Gastrocnemius medialis (tissue), 4 donors: ENCODE data around the gene B3GALT4. TPM values are rescaled to one million over a fixed set of nuclear protein-coding genes. Genes with fewer than 3 reads are reported as not detected.

Experiments used
- ATAC-seq, 2 donors: fragments of 150-250 bp; one replicate each; pipeline ENCODE4 v1.9.1; 2016
- DNase-seq, 2 donors: peaks; one replicate each; pipeline ENCODE4 v3.0.0-alpha.2; 2019
- H3K27ac ChIP-seq, 4 donors: fragments of 200-600 bp; sonication (generic); 1 replicate in 1 of 4; 2 replicates in 3 of 4; pipeline ENCODE4 v1.5.1; 2016 to 2018; ENCODE audit warnings: mild to moderate bottlenecking in 2 of 4, moderate library complexity in 1 of 4
- H3K27me3 ChIP-seq, 3 donors: fragments of 200-600 bp; sonication (generic) in 2 of 3; 1 replicate in 1 of 3; 2 replicates in 2 of 3; pipeline versions ENCODE4 v1.5.1 to v1.6.0; 2016 to 2019; ENCODE audit warnings: mild to moderate bottlenecking in 1 of 3, moderate library complexity in 1 of 3
- H3K36me3 ChIP-seq, 2 donors: fragments of 200-600 bp; sonication (generic) in 1 of 2; one replicate each; pipeline ENCODE4 v1.5.1; 2017 to 2018
- H3K4me1 ChIP-seq, 2 donors: fragments of 200-600 bp; sonication (generic) in 1 of 2; one replicate each; pipeline ENCODE4 v1.5.1; 2016 to 2017; ENCODE audit warnings: mild to moderate bottlenecking in 2 of 2
- H3K4me3 ChIP-seq, 4 donors: fragments of 200-600 bp; sonication (generic) in 3 of 4; 1 replicate in 1 of 4; 2 replicates in 3 of 4; pipeline ENCODE4 v1.5.1; 2016 to 2019; ENCODE audit warnings: mild to moderate bottlenecking in 2 of 4
- H3K9me3 ChIP-seq, 3 donors: fragments of 200-600 bp; sonication (generic) in 2 of 3; 1 replicate in 1 of 3; 2 replicates in 2 of 3; pipeline ENCODE4 v1.5.1; 2016 to 2019
- POLR2A ChIP-seq, 2 donors: fragments of 450-650 bp; IDR thresholded peaks; one replicate each; pipeline ENCODE4 v1.6.1; 2017; ENCODE audit warnings: antibody characterized with exemption in 2 of 2, mild to moderate bottlenecking in 2 of 2, moderate library complexity in 2 of 2
- in situ Hi-C, 4 donors: fragments of 200-750 bp; cut with MboI; loops; one replicate each; pipeline versions ENCODE4 v1.15.0 to v1.8.0; 2017; ENCODE audit warnings: low sequenced_read_pairs in 4 of 4
- intact Hi-C: fragments of 100-400 bp; cut with DNase I; formaldehyde crosslinking; loops from one replicate; pipeline ENCODE4 v1.15.1; 2023; ENCODE audit warnings: low total_unique reads
- total RNA-seq, 4 donors: library from RNA; depleted of rRNA; stranded (reverse); fragments of >200 nt; gene quantifications; one replicate each; pipeline versions ENCODE4 v1.1.0 to v1.2.3, GENCODE V29; 2016
- TF ChIP-seq, protein P1 (sequence below), 5 experiments: fragments of 450-650 bp in 3 of 5; fragments of 200-600 bp in 2 of 5; sonication (generic) in 2 of 5; IDR thresholded peaks in 4 of 5; conservative IDR thresholded peaks in 1 of 5; 1 replicate in 4 of 5; 2 replicates in 1 of 5; pipeline ENCODE4 v1.5.1; 2016 to 2019; ENCODE audit warnings: antibody characterized with exemption in 5 of 5, mild to moderate bottlenecking in 3 of 5, moderate library complexity in 3 of 5

B3GALT4 gene
- total RNA-seq, 4 donors from 2014 or later: 1.0 to 2.0 (median 1.7) TPM

GRCh38 chr6:33264015-33264414 lies 12.9 kb upstream of the B3GALT4 start:
- Histone ChIP-seq H3K36me3 (peaks cover 0 to 87% of the 10 kb centered on the region in 2 donors), H3K27ac (no peak overlapping the region), H3K9me3 (no peaks in the 10 kb centered on the region), H3K27me3 (no peaks in the 10 kb centered on the region), H3K4me3 (no peak overlapping the region), H3K4me1 (no peaks in the 10 kb centered on the region)
- TF ChIP-seq POLR2A (IDR thresholded peaks at IDR 0.05): no peak
- TF ChIP-seq, protein P1, sequence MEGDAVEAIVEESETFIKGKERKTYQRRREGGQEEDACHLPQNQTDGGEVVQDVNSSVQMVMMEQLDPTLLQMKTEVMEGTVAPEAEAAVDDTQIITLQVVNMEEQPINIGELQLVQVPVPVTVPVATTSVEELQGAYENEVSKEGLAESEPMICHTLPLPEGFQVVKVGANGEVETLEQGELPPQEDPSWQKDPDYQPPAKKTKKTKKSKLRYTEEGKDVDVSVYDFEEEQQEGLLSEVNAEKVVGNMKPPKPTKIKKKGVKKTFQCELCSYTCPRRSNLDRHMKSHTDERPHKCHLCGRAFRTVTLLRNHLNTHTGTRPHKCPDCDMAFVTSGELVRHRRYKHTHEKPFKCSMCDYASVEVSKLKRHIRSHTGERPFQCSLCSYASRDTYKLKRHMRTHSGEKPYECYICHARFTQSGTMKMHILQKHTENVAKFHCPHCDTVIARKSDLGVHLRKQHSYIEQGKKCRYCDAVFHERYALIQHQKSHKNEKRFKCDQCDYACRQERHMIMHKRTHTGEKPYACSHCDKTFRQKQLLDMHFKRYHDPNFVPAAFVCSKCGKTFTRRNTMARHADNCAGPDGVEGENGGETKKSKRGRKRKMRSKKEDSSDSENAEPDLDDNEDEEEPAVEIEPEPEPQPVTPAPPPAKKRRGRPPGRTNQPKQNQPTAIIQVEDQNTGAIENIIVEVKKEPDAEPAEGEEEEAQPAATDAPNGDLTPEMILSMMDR (IDR thresholded peaks at IDR 0.05 in 4 of 5, conservative IDR thresholded peaks at IDR 0.05 in 1 of 5): no peak
- ATAC-seq (no peak), DNase-seq (no peak)
- intact Hi-C loops (no loop called here), in situ Hi-C loops (no loop called here)

- H3K27ac ChIP-seq: peak overlapping the region; percentile 85 to 96 (median 90)
- ATAC-seq: peak; percentile 6 to 29
- H3K4me1 ChIP-seq: peaks cover 41 to 47% of the 10 kb centered on the region in 2 donors
Measured at GRCh38 chr6:33271117-33271467, 5.8 kb upstream of the B3GALT4 start.

DNA sequence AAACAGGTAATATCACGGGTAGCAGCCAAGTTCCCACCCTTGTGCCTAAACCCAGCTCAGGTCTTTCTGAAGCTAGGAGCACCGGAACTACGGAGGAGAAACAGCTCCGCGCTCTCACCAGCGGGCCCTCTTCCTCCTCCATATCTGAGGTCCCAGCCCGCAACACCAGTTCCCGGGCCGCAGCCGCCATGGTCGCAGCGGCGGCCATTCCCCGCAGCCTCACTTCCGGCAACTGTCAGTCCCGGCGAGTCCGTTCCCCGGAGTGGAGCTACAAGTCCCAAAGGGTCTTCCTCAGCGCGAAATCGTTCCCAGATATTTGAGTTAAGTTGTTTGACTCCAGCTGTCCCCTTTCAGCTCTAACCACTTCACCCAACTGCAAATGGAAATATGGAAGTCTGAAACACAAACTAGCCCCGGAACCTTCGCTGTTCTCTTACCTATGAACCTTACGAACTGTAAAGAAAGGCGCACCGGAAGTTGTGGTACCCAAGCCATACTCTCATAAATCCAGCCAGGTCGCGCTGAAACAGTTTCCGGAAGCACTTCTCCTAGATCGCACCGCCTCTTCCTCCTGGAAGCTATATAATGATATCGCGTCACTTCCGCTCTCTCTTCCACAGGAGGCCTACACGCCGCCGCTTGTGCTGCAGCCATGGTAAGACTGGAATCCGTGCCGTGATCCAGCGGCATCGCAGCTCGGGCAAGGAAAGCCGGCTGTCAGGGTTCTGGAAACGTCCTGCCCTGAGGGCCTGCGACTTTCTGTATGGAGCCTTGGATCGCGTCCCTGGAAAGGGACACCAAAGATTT lies 5.3 kb upstream of the B3GALT4 start, which contains the start of the genes RPS18 and VPS52:
RPS18 (plus strand) TSS at position 608 of the 807 bp plus-strand sequence; CDS start at position 653, 45 bp downstream.
VPS52 (minus strand) TSS at position 409 of the 807 bp plus-strand sequence; CDS start at position 208, 201 bp downstream.
- TF ChIP-seq, protein P1 (IDR thresholded peaks at IDR 0.05 in 4 of 5, conservative IDR thresholded peaks at IDR 0.05 in 1 of 5): no peak
- peak; percentile 92 to 95 for TF ChIP-seq POLR2A (IDR thresholded peaks at IDR 0.05)
- DNase-seq (peak; percentile 95 to 96), ATAC-seq (peak; percentile 98 to 99)
- H3K27me3 ChIP-seq: no peaks in the 10 kb centered on the region
- H3K36me3 ChIP-seq: peaks cover 0 to 67% of the 10 kb centered on the region in 2 donors
- in situ Hi-C loops (no loop called here), intact Hi-C loops (loop anchor here (1.0 to 10.0 kb wide), 5 partner anchors 18 to 1097 kb away; partner anchors contain the start of genes AGPAT1, PFDN6, RING1 and RNF5)
- no peaks in the 10 kb centered on the region for H3K9me3 ChIP-seq
- peak within 1 kb of the TSS; percentile 67 to 95 (median 80) for H3K4me3 ChIP-seq
- peak within 1 kb of the TSS; percentile 85 to 96 (median 90) for H3K27ac ChIP-seq
- H3K4me1 ChIP-seq: peaks cover 46 to 53% of the 10 kb centered on the region in 2 donors

More at GRCh38 chr6:33271117-33271467, 5.8 kb upstream of the B3GALT4 start:
- Histone ChIP-seq H3K9me3 (no peaks in the 10 kb centered on the region), H3K27me3 (no peaks in the 10 kb centered on the region), H3K36me3 (peaks cover 0 to 69% of the 10 kb centered on the region in 2 donors), H3K4me3 (peak overlapping the region; percentile 67 to 95 (median 80))
- in situ Hi-C loops: no loop called here
- TF ChIP-seq, protein P1 (IDR thresholded peaks at IDR 0.05 in 4 of 5, conservative IDR thresholded peaks at IDR 0.05 in 1 of 5): no peak
- no peak for TF ChIP-seq POLR2A (IDR thresholded peaks at IDR 0.05)
- DNase-seq: no peak
- intact Hi-C loops: loop anchor here (1.0 to 10.0 kb wide), 2 partner anchors 28 to 1096 kb away; partner anchors contain the start of genes AGPAT1 and RNF5

GRCh38 chr6:33272275-33273128 lies 4.4 kb upstream of the B3GALT4 start:
- Histone ChIP-seq H3K27ac (peak overlapping the region; percentile 85 to 96 (median 90)), H3K4me3 (peak overlapping the region; percentile 67 to 95 (median 80)), H3K9me3 (no peaks in the 10 kb centered on the region), H3K36me3 (peaks cover 0 to 58% of the 10 kb centered on the region in 2 donors), H3K27me3 (no peaks in the 10 kb centered on the region), H3K4me1 (peaks cover 47 to 55% of the 10 kb centered on the region in 2 donors)
- DNase-seq (no peak), ATAC-seq (peak; percentile 12 to 27)
- TF ChIP-seq, protein P1 (IDR thresholded peaks at IDR 0.05 in 4 of 5, conservative IDR thresholded peaks at IDR 0.05 in 1 of 5): no peak
- no peak for TF ChIP-seq POLR2A (IDR thresholded peaks at IDR 0.05)
- intact Hi-C loops: loop anchor here (1.0 to 10.0 kb wide), 4 partner anchors 17 to 1098 kb away; partner anchors contain the start of genes AGPAT1, PFDN6, RING1 and RNF5
- in situ Hi-C loops: no loop called here
